ENCODE data around the gene PALM. TPM values are rescaled to one million over a fixed set of nuclear protein-coding genes. Genes with fewer than 3 reads are reported as not detected.

The PALM gene
- total and polyA plus RNA-seq, 7 donors, result 4.9 to 17.9 (median 9.5) TPM

- intact Hi-C loops (cut with DNase I), result no loop called here
Observed at GRCh38 chr19:756236-756635, 47.5 kb downstream of the PALM start.

GRCh38 chr19:756821-757688 is 48.3 kb downstream of the PALM start:
- no peak for ATAC-seq
- H3K36me3 ChIP-seq (ENCODE audit: insufficient read depth in 1 of 2, low read depth in 1 of 2), result no peaks in the 10 kb centered on the region
- WGBS, 3 donors, result 82 to 86% (median 86%) methylated on average over 35 to 36 of the region's 36 CpGs
- DNase-seq, result no peak
- no peak overlapping the region for H3K27ac ChIP-seq
- intact Hi-C loops (cut with DNase I), result no loop called here
- no peak overlapping the region for H3K4me3 ChIP-seq
- no peak for TF ChIP-seq CTCF (IDR thresholded peaks at IDR 0.05)
- H3K27me3 ChIP-seq (ENCODE audit: insufficient read depth in 3 of 3, low read length in 2 of 3), result peaks cover 0 to 7% (median 6%) of the 10 kb centered on the region in 3 donors
- peaks cover 8% of the 10 kb centered on the region for H3K9me3 ChIP-seq
- H3K4me1 ChIP-seq, result no peaks in the 10 kb centered on the region

More at GRCh38 chr19:756236-756635, 47.5 kb downstream of the PALM start:
- DNase-seq (no peak), ATAC-seq (no peak)
- H3K27ac ChIP-seq, result no peak overlapping the region
- peaks cover 0 to 13% (median 8%) of the 10 kb centered on the region in 3 donors for H3K27me3 ChIP-seq (ENCODE audit: insufficient read depth in 3 of 3, low read length in 2 of 3)
- H3K36me3 ChIP-seq (ENCODE audit: insufficient read depth in 1 of 2, low read depth in 1 of 2), result no peaks in the 10 kb centered on the region
- peaks cover 8% of the 10 kb centered on the region for H3K9me3 ChIP-seq
- H3K4me1 ChIP-seq, result no peaks in the 10 kb centered on the region
- no peak for TF ChIP-seq CTCF (IDR thresholded peaks at IDR 0.05)
- H3K4me3 ChIP-seq, result no peak overlapping the region

GRCh38 chr19:757811-758668 is 49.3 kb downstream of the PALM start:
- peaks cover 8% of the 10 kb centered on the region for H3K9me3 ChIP-seq
- intact Hi-C loops (cut with DNase I), result no loop called here
- H3K27me3 ChIP-seq (ENCODE audit: insufficient read depth in 3 of 3, low read length in 2 of 3), result peaks cover 0 to 3% (median under 1%) of the 10 kb centered on the region in 3 donors
- no peaks in the 10 kb centered on the region for H3K36me3 ChIP-seq (ENCODE audit: insufficient read depth in 1 of 2, low read depth in 1 of 2)
- WGBS, 3 donors, result 92 to 94% (median 93%) methylated on average over 42 to 50 of the region's 50 CpGs
- H3K4me1 ChIP-seq, result no peaks in the 10 kb centered on the region
- H3K4me3 ChIP-seq, result no peak overlapping the region
- peak in 1 of 4 donors; percentile 30 for ATAC-seq
- TF ChIP-seq CTCF (IDR thresholded peaks at IDR 0.05), result no peak
- no peak overlapping the region for H3K27ac ChIP-seq
- DNase-seq, result no peak

GRCh38 chr19:763181-763580 is 54.4 kb downstream of the PALM start:
- Histone ChIP-seq H3K9me3 (peaks cover 8% of the 10 kb centered on the region), H3K4me1 (no peaks in the 10 kb centered on the region), H3K27ac (no peak overlapping the region), H3K4me3 (no peak overlapping the region), H3K36me3 (ENCODE audit: insufficient read depth in 1 of 2, low read depth in 1 of 2) (no peaks in the 10 kb centered on the region), H3K27me3 (ENCODE audit: insufficient read depth in 3 of 3, low read length in 2 of 3) (peaks cover 0 to 4% (median 0%) of the 10 kb centered on the region in 3 donors)
- TF ChIP-seq CTCF (IDR thresholded peaks at IDR 0.05), result no peak
- intact Hi-C loops (cut with DNase I), result no loop called here
- no peak for DNase-seq
- ATAC-seq, result no peak
- WGBS, 3 donors, result 89 to 92% (median 89%) methylated on average over 10 of the region's 10 CpGs

Measured in psoas muscle (tissue), 8 donors.